Neuronal stem cell (in vitro differentiated cells): Measurements from ENCODE around the gene CORIN. TPM values are rescaled to one million over a fixed set of nuclear protein-coding genes. Genes with fewer than 3 reads are reported as not detected.

Source experiments
- DNase-seq: peaks from one replicate; pipeline ENCODE4 v3.0.0-alpha.2; 2013; ENCODE audit warnings: low spot score
- H2AFZ ChIP-seq: one replicate; pipeline ENCODE4 v1.6.1; 2013; ENCODE audit warnings: mild to moderate bottlenecking, low read length, inconsistent platforms
- H2AK5ac ChIP-seq: 2 replicates; pipeline ENCODE4 v1.6.1; 2013; ENCODE audit warnings: low read depth, mild to moderate bottlenecking, inconsistent platforms, low read length, moderate library complexity, mixed read lengths
- H2BK120ac ChIP-seq: 2 replicates; pipeline ENCODE4 v1.6.1; 2013; ENCODE audit warnings: low read depth, mild to moderate bottlenecking, inconsistent platforms, low read length, moderate library complexity, mixed read lengths
- H2BK12ac ChIP-seq: one replicate; pipeline ENCODE4 v1.6.1; 2013; ENCODE audit warnings: low read length, inconsistent platforms
- H2BK15ac ChIP-seq: 2 replicates; pipeline ENCODE4 v1.6.1; 2013; ENCODE audit warnings: mild to moderate bottlenecking, low read length, inconsistent platforms, mixed read lengths
- H2BK5ac ChIP-seq: one replicate; pipeline ENCODE4 v1.6.1; 2013; ENCODE audit warnings: inconsistent platforms, mild to moderate bottlenecking, low read length, moderate library complexity
- H3K14ac ChIP-seq: one replicate; pipeline ENCODE4 v1.6.1; 2013; ENCODE audit warnings: low read length, inconsistent platforms
- H3K18ac ChIP-seq: 2 replicates; pipeline ENCODE4 v1.6.1; 2013; ENCODE audit warnings: low read length, inconsistent platforms
- H3K23ac ChIP-seq: 2 replicates; pipeline ENCODE4 v1.6.1; 2013; ENCODE audit warnings: low read depth, mild to moderate bottlenecking, mixed read lengths, low read length, inconsistent platforms; ENCODE audit not compliant: poor library complexity
- H3K27ac ChIP-seq: replicated peaks from 3 replicates; pipeline ENCODE4 v1.5.1; 2013; ENCODE audit warnings: low read length, inconsistent platforms
- H3K27me3 ChIP-seq, 3 experiments: 2 replicates each; pipeline ENCODE4 v1.6.1; 2013; ENCODE audit warnings: low read length in 3 of 3, mild to moderate bottlenecking in 2 of 3, inconsistent platforms in 1 of 3, low read depth in 1 of 3, mixed read lengths in 1 of 3, moderate library complexity in 1 of 3; ENCODE audit not compliant: control insufficient read depth in 3 of 3, insufficient read depth in 3 of 3
- H3K36me3 ChIP-seq, 2 donors: replicated peaks in 1 of 2; 2 replicates each; pipeline ENCODE4 v1.6.1; 2013; ENCODE audit warnings: low read length in 2 of 2; ENCODE audit not compliant: control insufficient read depth in 2 of 2, insufficient read depth in 2 of 2
- H3K4ac ChIP-seq: 2 replicates; pipeline ENCODE4 v1.6.1; 2013; ENCODE audit warnings: inconsistent platforms, mild to moderate bottlenecking, low read length, moderate library complexity
- H3K4me1 ChIP-seq, 2 donors: 1 replicate in 1 of 2; 2 replicates in 1 of 2; pipeline ENCODE4 v1.6.1; 2013; ENCODE audit warnings: low read length in 2 of 2, low read depth in 1 of 2; ENCODE audit not compliant: control insufficient read depth in 2 of 2, insufficient read depth in 1 of 2
- H3K4me2 ChIP-seq: one replicate; pipeline ENCODE4 v1.6.1; 2013; ENCODE audit warnings: mild to moderate bottlenecking, low read length, inconsistent platforms; ENCODE audit not compliant: insufficient read depth, poor library complexity, severe bottlenecking
- H3K4me3 ChIP-seq, 2 donors: 2 replicates each; pipeline ENCODE4 v1.5.1; 2013; ENCODE audit warnings: low read length in 2 of 2, mild to moderate bottlenecking in 2 of 2, inconsistent platforms in 1 of 2, moderate library complexity in 1 of 2
- H3K79me1 ChIP-seq: one replicate; pipeline ENCODE4 v1.6.1; 2013; ENCODE audit warnings: low read depth, mild to moderate bottlenecking, inconsistent platforms, low read length, moderate library complexity
- H3K9ac ChIP-seq: one replicate; pipeline ENCODE4 v1.6.1; 2013; ENCODE audit warnings: mild to moderate bottlenecking, low read depth, low read length, inconsistent platforms; ENCODE audit not compliant: poor library complexity
- H3K9me3 ChIP-seq, 2 donors: replicated peaks in 1 of 2; 2 replicates each; pipeline versions ENCODE3 to v1.6.1; 2013; ENCODE audit warnings: low read length in 2 of 2, mild to moderate bottlenecking in 2 of 2, inconsistent platforms in 1 of 2, low read depth in 1 of 2, mixed read lengths in 1 of 2, moderate library complexity in 1 of 2; ENCODE audit not compliant: control insufficient read depth in 2 of 2, insufficient read depth in 1 of 2
- H4K8ac ChIP-seq: one replicate; pipeline ENCODE4 v1.6.1; 2013; ENCODE audit warnings: low read depth, mild to moderate bottlenecking, inconsistent platforms, low read length, moderate library complexity
- H4K91ac ChIP-seq: one replicate; pipeline ENCODE4 v1.6.1; 2013; ENCODE audit warnings: low read length, low read depth, mild to moderate bottlenecking, inconsistent platforms; ENCODE audit not compliant: poor library complexity
- WGBS, 2 donors: extraction: QIAGEN DNeasy Blood & Tissue Kit; methylation state at CpG; one replicate each; pipeline ENCODE4 v1.1.7; 2013; ENCODE audit warnings: missing lambda C conversion rate in 2 of 2, mixed read lengths in 1 of 2; ENCODE audit not compliant: insufficient read length in 2 of 2, insufficient replicate concordance in 1 of 2; ENCODE audit errors: extremely low coverage in 2 of 2; 5-methylcytosine and 5-hydroxymethylcytosine counted together
- polyA plus RNA-seq, 2 experiments: library from polyadenylated mRNA; stranded (reverse); fragments of 200-250 nt; gene quantifications; one replicate each; pipeline ENCODE4 v1.2.3, GENCODE V29; 2013

The CORIN gene, protein sequence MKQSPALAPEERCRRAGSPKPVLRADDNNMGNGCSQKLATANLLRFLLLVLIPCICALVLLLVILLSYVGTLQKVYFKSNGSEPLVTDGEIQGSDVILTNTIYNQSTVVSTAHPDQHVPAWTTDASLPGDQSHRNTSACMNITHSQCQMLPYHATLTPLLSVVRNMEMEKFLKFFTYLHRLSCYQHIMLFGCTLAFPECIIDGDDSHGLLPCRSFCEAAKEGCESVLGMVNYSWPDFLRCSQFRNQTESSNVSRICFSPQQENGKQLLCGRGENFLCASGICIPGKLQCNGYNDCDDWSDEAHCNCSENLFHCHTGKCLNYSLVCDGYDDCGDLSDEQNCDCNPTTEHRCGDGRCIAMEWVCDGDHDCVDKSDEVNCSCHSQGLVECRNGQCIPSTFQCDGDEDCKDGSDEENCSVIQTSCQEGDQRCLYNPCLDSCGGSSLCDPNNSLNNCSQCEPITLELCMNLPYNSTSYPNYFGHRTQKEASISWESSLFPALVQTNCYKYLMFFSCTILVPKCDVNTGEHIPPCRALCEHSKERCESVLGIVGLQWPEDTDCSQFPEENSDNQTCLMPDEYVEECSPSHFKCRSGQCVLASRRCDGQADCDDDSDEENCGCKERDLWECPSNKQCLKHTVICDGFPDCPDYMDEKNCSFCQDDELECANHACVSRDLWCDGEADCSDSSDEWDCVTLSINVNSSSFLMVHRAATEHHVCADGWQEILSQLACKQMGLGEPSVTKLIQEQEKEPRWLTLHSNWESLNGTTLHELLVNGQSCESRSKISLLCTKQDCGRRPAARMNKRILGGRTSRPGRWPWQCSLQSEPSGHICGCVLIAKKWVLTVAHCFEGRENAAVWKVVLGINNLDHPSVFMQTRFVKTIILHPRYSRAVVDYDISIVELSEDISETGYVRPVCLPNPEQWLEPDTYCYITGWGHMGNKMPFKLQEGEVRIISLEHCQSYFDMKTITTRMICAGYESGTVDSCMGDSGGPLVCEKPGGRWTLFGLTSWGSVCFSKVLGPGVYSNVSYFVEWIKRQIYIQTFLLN
- polyA plus RNA-seq (2013, experiment 1 of 2), result 0.17 TPM
- polyA plus RNA-seq (2013, experiment 2 of 2), result 0.04 TPM

DNA sequence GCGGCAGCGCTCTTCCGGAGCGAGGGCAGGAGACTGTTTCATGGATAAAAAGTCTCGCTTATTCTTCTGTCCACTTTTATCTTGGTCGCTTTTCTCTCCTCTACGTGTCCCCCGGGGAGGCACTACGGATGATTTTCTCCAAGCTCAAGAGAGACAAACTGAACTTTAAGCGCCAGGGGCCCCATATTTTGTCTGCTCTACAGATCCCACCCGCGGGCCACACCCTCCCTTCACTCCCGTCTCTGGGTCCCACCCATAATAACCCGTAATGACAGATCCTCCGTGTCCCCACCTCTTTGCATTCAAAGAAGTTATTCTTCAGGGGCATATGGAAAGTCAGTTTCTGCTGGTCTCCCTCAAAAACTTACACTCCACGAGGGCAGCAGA is at the start of gene CORIN:
Gene CORIN, minus strand, starts transcription at position 160 of the 387 bp plus-strand sequence. Its CDS starts 118 bp downstream, at position 42.
- peak within 1 kb of the TSS; percentile 98 for H3K4me2 ChIP-seq
- no peak for DNase-seq
- no peak within 1 kb of the TSS for H2BK12ac ChIP-seq
- no peak within 1 kb of the TSS for H2BK120ac ChIP-seq
- H2AFZ ChIP-seq, result peak within 1 kb of the TSS; percentile 96
- H3K79me1 ChIP-seq, result no peaks in the 10 kb centered on the region
- H2BK5ac ChIP-seq, result peak within 1 kb of the TSS; percentile 17
- H2BK15ac ChIP-seq, result no peak within 1 kb of the TSS
- no peak within 1 kb of the TSS for H3K14ac ChIP-seq
- peak within 1 kb of the TSS; percentile 96 for H3K23ac ChIP-seq
- peak within 1 kb of the TSS; percentile 78 for H3K9ac ChIP-seq
- peaks cover 0 to 5% of the 10 kb centered on the region in 2 donors for H3K36me3 ChIP-seq
- peaks cover 0 to 22% (median 0%) of the 10 kb centered on the region in 3 experiments for H3K27me3 ChIP-seq
- H3K4me3 ChIP-seq, result peak within 1 kb of the TSS; percentile 35 to 84
- no peak within 1 kb of the TSS for H4K8ac ChIP-seq
- H2AK5ac ChIP-seq, result no peak within 1 kb of the TSS
- WGBS, 2 donors, result no CpG with 5 or more reads among the region's 16 CpGs
- peak within 1 kb of the TSS; percentile 74 for H3K18ac ChIP-seq
- no peak within 1 kb of the TSS for H4K91ac ChIP-seq
- no peak within 1 kb of the TSS for H3K27ac ChIP-seq
- peaks cover 0 to 11% of the 10 kb centered on the region in 2 donors for H3K9me3 ChIP-seq
- peaks cover 2 to 11% of the 10 kb centered on the region in 2 donors for H3K4me1 ChIP-seq
- H3K4ac ChIP-seq, result no peak within 1 kb of the TSS

DNA sequence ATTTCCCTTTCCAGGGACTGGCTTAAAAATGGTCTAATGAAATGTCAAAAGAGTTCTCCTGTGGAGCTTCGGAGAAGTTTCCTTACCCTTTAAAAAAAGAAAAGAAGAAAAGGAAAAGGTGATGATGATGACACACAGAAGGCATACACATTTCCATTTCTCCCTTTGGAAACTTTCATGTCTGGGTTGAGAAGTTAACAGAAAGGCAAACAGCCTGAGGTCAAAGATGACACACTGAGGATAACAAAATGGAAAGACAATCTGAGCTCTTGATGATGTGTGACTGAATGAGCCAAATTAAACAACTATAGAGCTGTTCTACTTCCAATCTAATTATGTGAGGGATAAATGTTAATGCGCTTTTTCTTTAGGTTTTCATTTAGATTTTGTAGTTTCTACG is 44.4 kb upstream of the CORIN start:
- Histone ChIP-seq H3K4me3 (no peak overlapping the region), H3K4me1 (no peaks in the 10 kb centered on the region), H3K4ac (no peak overlapping the region), H3K79me1 (no peaks in the 10 kb centered on the region), H3K27ac (no peak overlapping the region), H3K9me3 (no peaks in the 10 kb centered on the region), H3K14ac (no peak overlapping the region), H4K8ac (no peak overlapping the region), H3K9ac (no peak overlapping the region), H2BK5ac (no peak overlapping the region), H2BK15ac (no peak overlapping the region), H4K91ac (no peak overlapping the region), H3K18ac (no peak overlapping the region), H3K27me3 (no peaks in the 10 kb centered on the region), H3K36me3 (peaks cover 11 to 90% of the 10 kb centered on the region in 2 donors), H3K23ac (no peak overlapping the region), H2BK12ac (no peak overlapping the region), H2AK5ac (no peak overlapping the region), H2AFZ (no peak overlapping the region), H2BK120ac (no peak overlapping the region), H3K4me2 (no peak overlapping the region)
- no peak for DNase-seq
- no CpG with 5 or more reads among the region's 3 CpGs for WGBS, 2 donors

DNA sequence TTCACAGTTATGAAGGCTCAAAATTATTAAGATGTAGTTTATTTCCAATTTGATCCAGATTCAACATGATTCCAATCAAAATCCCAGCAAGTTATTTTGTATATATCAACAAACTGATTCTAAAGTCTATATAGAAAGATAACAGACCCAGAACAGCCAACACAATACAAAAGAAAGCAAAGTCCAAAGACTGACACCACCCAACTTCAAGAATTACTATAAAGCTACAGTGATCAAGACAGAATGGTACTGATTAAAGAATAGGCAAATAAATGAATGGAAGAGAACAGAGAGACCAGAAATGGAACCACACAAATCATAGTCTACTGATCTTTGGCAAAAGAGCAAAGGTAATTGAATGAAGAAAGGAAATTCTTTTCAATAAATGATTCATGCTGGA is 41.6 kb upstream of the CORIN start:
- Histone ChIP-seq H3K27ac (no peak overlapping the region), H2AFZ (no peak overlapping the region), H2BK15ac (no peak overlapping the region), H3K9me3 (peaks cover 1 to 2% of the 10 kb centered on the region in 2 donors), H3K9ac (no peak overlapping the region), H3K4ac (no peak overlapping the region), H2BK120ac (no peak overlapping the region), H3K36me3 (peaks cover 7 to 93% of the 10 kb centered on the region in 2 donors), H3K18ac (no peak overlapping the region), H3K27me3 (no peaks in the 10 kb centered on the region), H3K4me2 (no peak overlapping the region), H3K4me1 (no peaks in the 10 kb centered on the region), H3K23ac (no peak overlapping the region), H4K8ac (no peak overlapping the region), H2BK12ac (no peak overlapping the region), H4K91ac (no peak overlapping the region), H2BK5ac (no peak overlapping the region), H3K4me3 (no peak overlapping the region), H3K14ac (no peak overlapping the region), H3K79me1 (no peaks in the 10 kb centered on the region), H2AK5ac (no peak overlapping the region)
- DNase-seq, result no peak
